ENCODE results near the gene PIGS. TPM values are rescaled to one million over a fixed set of nuclear protein-coding genes. Genes with fewer than 3 reads are reported as not detected.
A peak's percentile ranks its signal among the peaks of the same experiment; 100 is the strongest.

Gene PIGS
- total RNA-seq, 3 donors from 2014 or later: 35.4 to 63.5 (median 53.3) TPM

GRCh38 chr17:28514561-28515002 is 56.7 kb downstream of the PIGS start:
- peaks cover 0 to 11% of the 10 kb centered on the region in 2 donors for H3K27me3 ChIP-seq
- intact Hi-C loops (cut with DNase I; ENCODE audit: low total_unique reads): no loop called here
- H3K27ac ChIP-seq: no peak overlapping the region
- DNase-seq (ENCODE audit: low spot score in 2 of 2): no peak
- H3K4me3 ChIP-seq: no peak overlapping the region
- H3K36me3 ChIP-seq: no peaks in the 10 kb centered on the region
- TF ChIP-seq CTCF (IDR thresholded peaks at IDR 0.05): no peak
- no peak for TF ChIP-seq POLR2A (IDR thresholded peaks at IDR 0.05)
- no peak for TF ChIP-seq POLR2AphosphoS5 (IDR thresholded peaks at IDR 0.05)
- no peaks in the 10 kb centered on the region for H3K4me1 ChIP-seq
- no peaks in the 10 kb centered on the region for H3K9me3 ChIP-seq

DNA sequence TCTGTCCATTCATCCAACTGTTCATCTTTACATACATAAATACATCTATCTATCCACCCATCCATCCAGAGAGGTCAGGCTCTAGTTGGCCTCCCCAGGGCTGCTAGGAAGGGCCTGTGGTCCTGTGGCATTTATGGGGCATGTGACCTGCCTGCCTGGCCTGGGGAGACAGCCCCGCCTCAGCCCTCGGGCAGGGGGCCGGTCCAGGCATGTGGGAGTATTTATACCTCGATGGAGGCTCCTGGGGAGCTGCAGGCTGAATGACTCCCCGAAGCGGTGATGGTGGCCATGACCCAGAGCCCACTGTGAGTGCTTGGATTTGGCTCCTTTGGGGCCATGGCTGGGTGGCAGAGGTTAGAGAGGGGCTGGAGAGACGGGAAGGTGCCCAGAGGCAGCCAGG is 57.8 kb downstream of the PIGS start:
- peaks cover 0 to 14% of the 10 kb centered on the region in 2 donors for H3K27me3 ChIP-seq

GRCh38 chr17:28511858-28512461 is 59.4 kb downstream of the PIGS start:
- H3K9me3 ChIP-seq: no peaks in the 10 kb centered on the region
- no peaks in the 10 kb centered on the region for H3K36me3 ChIP-seq
- intact Hi-C loops (cut with DNase I; ENCODE audit: low total_unique reads): no loop called here
- no peak overlapping the region for H3K27ac ChIP-seq
- no peak overlapping the region for H3K4me3 ChIP-seq
- no peak for DNase-seq (ENCODE audit: low spot score in 2 of 2)
- no peak for TF ChIP-seq POLR2A (IDR thresholded peaks at IDR 0.05)
- H3K4me1 ChIP-seq: no peaks in the 10 kb centered on the region
- peaks cover 0 to 21% of the 10 kb centered on the region in 2 donors for H3K27me3 ChIP-seq

More for the DNA sequence above, 57.8 kb downstream of the PIGS start:
- Histone ChIP-seq H3K36me3 (no peaks in the 10 kb centered on the region), H3K4me1 (no peaks in the 10 kb centered on the region), H3K27ac (no peak overlapping the region), H3K4me3 (no peak overlapping the region), H3K9me3 (no peaks in the 10 kb centered on the region)
- DNase-seq (ENCODE audit: low spot score in 2 of 2): no peak
- TF ChIP-seq CTCF (IDR thresholded peaks at IDR 0.05) (no peak), POLR2A (IDR thresholded peaks at IDR 0.05) (no peak), POLR2AphosphoS5 (IDR thresholded peaks at IDR 0.05) (no peak)
- intact Hi-C loops (cut with DNase I; ENCODE audit: low total_unique reads): no loop called here

- Histone ChIP-seq H3K36me3 (no peaks in the 10 kb centered on the region), H3K27ac (no peak overlapping the region), H3K9me3 (no peaks in the 10 kb centered on the region), H3K4me3 (no peak overlapping the region), H3K27me3 (peaks cover 0 to 26% of the 10 kb centered on the region in 2 donors), H3K4me1 (no peaks in the 10 kb centered on the region)
- TF ChIP-seq POLR2A (IDR thresholded peaks at IDR 0.05) (no peak), CTCF (IDR thresholded peaks at IDR 0.05) (no peak), POLR2AphosphoS5 (IDR thresholded peaks at IDR 0.05) (no peak)
- intact Hi-C loops (cut with DNase I; ENCODE audit: low total_unique reads): no loop called here
- DNase-seq (ENCODE audit: low spot score in 2 of 2): no peak
Measured at GRCh38 chr17:28509789-28510188, 61.5 kb downstream of the PIGS start.

GRCh38 chr17:28508211-28508724 is 63.1 kb downstream of the PIGS start:
- peak overlapping the region in 1 of 3 donors; percentile 48 for H3K4me3 ChIP-seq
- peaks cover 0 to 19% of the 10 kb centered on the region in 2 donors for H3K27me3 ChIP-seq
- DNase-seq (ENCODE audit: low spot score in 2 of 2): no peak
- H3K36me3 ChIP-seq: no peaks in the 10 kb centered on the region
- intact Hi-C loops (cut with DNase I; ENCODE audit: low total_unique reads): no loop called here
- no peaks in the 10 kb centered on the region for H3K4me1 ChIP-seq
- no peaks in the 10 kb centered on the region for H3K9me3 ChIP-seq
- peak overlapping the region in 1 of 2 donors; percentile 43 for H3K27ac ChIP-seq
- TF ChIP-seq POLR2A (IDR thresholded peaks at IDR 0.05) (no peak), CTCF (IDR thresholded peaks at IDR 0.05) (no peak), POLR2AphosphoS5 (IDR thresholded peaks at IDR 0.05) (no peak)

Data from breast epithelium (tissue), 4 donors.